Measurements from ENCODE around the gene COX7B.

COX7B gene

DNA sequence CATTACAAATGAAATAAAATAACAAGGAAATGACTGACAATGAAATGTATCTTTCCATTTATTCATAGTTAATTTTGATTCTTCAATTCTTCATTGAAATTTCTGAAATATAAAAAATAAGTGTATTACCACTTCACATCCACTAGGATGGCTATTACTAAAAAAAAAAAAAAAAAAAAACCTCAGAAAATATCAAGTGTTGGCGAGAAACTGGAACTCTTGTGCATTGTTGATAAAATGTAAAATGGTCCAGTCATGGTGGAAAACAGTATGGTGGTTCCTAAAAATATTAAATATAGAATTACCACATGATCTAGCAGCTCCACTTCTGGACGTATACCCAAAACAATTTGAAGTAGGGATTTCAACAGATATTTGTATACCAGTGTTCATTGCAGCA lies 47.3 kb downstream of the COX7B start:
- Histone ChIP-seq H3K9ac (ENCODE audit: low read length) (no peak overlapping the region), H3K36me3 (ENCODE audit: control insufficient read depth, insufficient read depth, low read length, severe bottlenecking) (no peaks in the 10 kb centered on the region), H3K4me3 (ENCODE audit: low read length) (no peak overlapping the region), H3K27me3 (replicated peaks; ENCODE audit: control insufficient read depth, insufficient read depth, low read length) (no peaks in the 10 kb centered on the region), H3K9me3 (ENCODE audit: control insufficient read depth, low read length) (no peaks in the 10 kb centered on the region), H3K4me1 (ENCODE audit: control insufficient read depth, insufficient read depth, low read length) (no peaks in the 10 kb centered on the region)
- DNase-seq (ENCODE audit: low read depth) = no peak

DNA sequence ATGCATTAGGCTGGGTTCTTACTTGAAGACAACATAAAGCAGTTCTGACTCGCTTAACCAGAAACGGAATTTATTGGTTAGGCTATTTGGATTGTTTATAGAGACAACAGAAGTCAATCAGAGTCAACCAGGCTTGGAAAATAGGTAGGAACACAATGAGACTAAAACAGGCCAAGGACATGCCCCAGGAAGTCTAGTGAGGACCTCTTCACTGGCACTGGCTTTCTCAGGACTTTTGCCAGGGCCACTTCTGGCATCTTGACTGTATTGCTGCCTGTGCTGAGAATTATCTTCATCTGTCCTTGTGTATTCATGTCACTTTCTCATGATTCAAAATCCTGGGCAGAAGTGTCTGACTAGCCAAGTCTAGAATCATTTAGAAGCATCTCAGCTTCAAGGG lies 50.6 kb downstream of the COX7B start:
- H3K9me3 ChIP-seq (ENCODE audit: control insufficient read depth, low read length) = no peaks in the 10 kb centered on the region
- H3K36me3 ChIP-seq (ENCODE audit: control insufficient read depth, insufficient read depth, low read length, severe bottlenecking) = no peaks in the 10 kb centered on the region
- no peak for DNase-seq (ENCODE audit: low read depth)
- no peaks in the 10 kb centered on the region for H3K4me1 ChIP-seq (ENCODE audit: control insufficient read depth, insufficient read depth, low read length)
- H3K9ac ChIP-seq (ENCODE audit: low read length) = no peak overlapping the region
- H3K27me3 ChIP-seq (replicated peaks; ENCODE audit: control insufficient read depth, insufficient read depth, low read length) = no peaks in the 10 kb centered on the region
- no peak overlapping the region for H3K4me3 ChIP-seq (ENCODE audit: low read length)

DNA sequence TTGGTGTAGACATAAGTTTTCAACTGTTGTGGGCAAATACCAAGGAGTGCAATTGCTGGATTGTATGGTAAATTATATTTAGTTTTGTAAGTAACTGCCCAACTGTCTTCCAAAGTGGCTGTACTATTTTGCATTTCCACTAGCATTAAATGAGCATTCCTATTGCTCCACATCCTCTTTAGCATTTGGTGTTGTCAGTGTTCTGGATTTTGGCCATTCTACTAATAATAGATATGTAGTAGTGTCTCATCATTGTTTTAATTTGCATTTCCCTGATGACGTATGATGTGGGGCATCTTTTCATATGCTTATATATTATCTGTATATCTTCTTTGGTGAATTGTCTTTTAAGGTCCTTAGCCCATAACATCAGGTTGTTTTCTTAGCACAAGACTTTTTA lies 52.9 kb downstream of the COX7B start:
- DNase-seq (ENCODE audit: low read depth) = no peak
- Histone ChIP-seq H3K4me3 (ENCODE audit: low read length) (no peak overlapping the region), H3K4me1 (ENCODE audit: control insufficient read depth, insufficient read depth, low read length) (no peaks in the 10 kb centered on the region), H3K36me3 (ENCODE audit: control insufficient read depth, insufficient read depth, low read length, severe bottlenecking) (no peaks in the 10 kb centered on the region), H3K9me3 (ENCODE audit: control insufficient read depth, low read length) (no peaks in the 10 kb centered on the region), H3K9ac (ENCODE audit: low read length) (no peak overlapping the region), H3K27me3 (replicated peaks; ENCODE audit: control insufficient read depth, insufficient read depth, low read length) (no peaks in the 10 kb centered on the region)

DNA sequence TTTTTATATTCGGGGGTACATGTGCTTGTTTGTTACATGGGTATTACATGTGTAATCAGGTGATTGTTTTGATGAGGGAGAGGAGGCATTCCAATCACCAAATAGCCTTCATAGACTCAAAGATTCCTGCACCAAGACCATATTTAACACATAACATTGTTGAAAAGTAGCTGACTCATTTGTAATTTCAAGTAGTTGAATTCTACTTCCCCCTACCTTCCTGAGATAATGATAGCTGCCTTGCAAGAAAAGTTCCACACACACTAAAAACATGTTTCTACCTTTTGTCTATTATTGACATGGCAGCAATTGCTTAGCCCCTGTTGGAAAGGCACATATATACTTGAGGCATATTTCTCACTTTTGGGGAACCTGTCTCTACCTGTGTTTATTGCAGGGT lies 54.0 kb downstream of the COX7B start:
- Histone ChIP-seq H3K9me3 (ENCODE audit: control insufficient read depth, low read length) (no peaks in the 10 kb centered on the region), H3K36me3 (ENCODE audit: control insufficient read depth, insufficient read depth, low read length, severe bottlenecking) (no peaks in the 10 kb centered on the region), H3K4me1 (ENCODE audit: control insufficient read depth, insufficient read depth, low read length) (no peaks in the 10 kb centered on the region), H3K9ac (ENCODE audit: low read length) (no peak overlapping the region), H3K4me3 (ENCODE audit: low read length) (no peak overlapping the region), H3K27me3 (replicated peaks; ENCODE audit: control insufficient read depth, insufficient read depth, low read length) (no peaks in the 10 kb centered on the region)
- DNase-seq (ENCODE audit: low read depth) = no peak

DNA sequence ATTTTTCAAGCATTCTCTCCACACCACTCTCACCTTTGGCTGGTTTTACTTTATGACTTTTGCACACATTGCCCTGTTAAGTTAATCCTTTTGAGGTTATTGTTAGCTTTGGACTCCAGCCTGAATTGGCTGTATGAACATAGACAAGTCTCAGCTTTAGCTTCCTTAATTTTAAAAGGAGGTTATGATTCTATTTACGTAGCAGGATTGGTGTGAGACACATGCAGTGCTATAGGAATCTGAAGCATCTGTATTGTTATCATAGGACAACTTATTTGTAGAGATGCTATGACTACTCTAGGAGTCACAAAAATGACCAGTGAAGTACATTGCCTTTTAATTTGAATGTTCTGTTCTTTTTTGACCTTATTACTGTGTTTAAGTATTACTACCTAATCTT lies 54.4 kb downstream of the COX7B start:
- H3K9me3 ChIP-seq (ENCODE audit: control insufficient read depth, low read length) = no peaks in the 10 kb centered on the region
- H3K36me3 ChIP-seq (ENCODE audit: control insufficient read depth, insufficient read depth, low read length, severe bottlenecking) = no peaks in the 10 kb centered on the region
- peak; percentile 5 for DNase-seq (ENCODE audit: low read depth)
- H3K27me3 ChIP-seq (replicated peaks; ENCODE audit: control insufficient read depth, insufficient read depth, low read length) = no peaks in the 10 kb centered on the region
- H3K4me1 ChIP-seq (ENCODE audit: control insufficient read depth, insufficient read depth, low read length) = no peaks in the 10 kb centered on the region
- H3K9ac ChIP-seq (ENCODE audit: low read length) = no peak overlapping the region
- no peak overlapping the region for H3K4me3 ChIP-seq (ENCODE audit: low read length)

All from adipocyte (in vitro differentiated cells).